Neural cell (in vitro differentiated cells): ENCODE data around the gene TMEM139. TPM values are rescaled to one million over a fixed set of nuclear protein-coding genes. Genes with fewer than 3 reads are reported as not detected.

ENCODE experiments used
- H2AFZ ChIP-seq: fragments of 200-600, 300-800 bp; sonication (generic), shearing (Covaris generic); 2 replicates; pipeline ENCODE4 v1.6.0; 2014; ENCODE audit warnings: low read depth, mild to moderate bottlenecking, antibody characterized with exemption, low read length, moderate library complexity
- H3F3A ChIP-seq: fragments of 200-600 bp; shearing (Covaris generic); 2 replicates; pipeline ENCODE4 v1.6.1; 2016; ENCODE audit warnings: mild to moderate bottlenecking, moderate library complexity, mixed read lengths, antibody characterized with exemption, low read length; ENCODE audit not compliant: insufficient read depth, poor library complexity, severe bottlenecking
- H3K27ac ChIP-seq: fragments of 200-600, 300-800 bp; sonication (generic), shearing (Covaris generic); 2 replicates; pipeline ENCODE4 v1.5.1; 2014; ENCODE audit warnings: mild to moderate bottlenecking, low read length, moderate library complexity
- H3K27me3 ChIP-seq: fragments of 300-800, 200-600 bp; sonication (generic), shearing (Covaris generic); 2 replicates; pipeline ENCODE4 v1.6.0; 2014; ENCODE audit warnings: mild to moderate bottlenecking, low read depth, low read length, moderate library complexity; ENCODE audit not compliant: insufficient read depth
- H3K36me3 ChIP-seq: fragments of 300-800, 200-600 bp; sonication (generic), shearing (Covaris generic); 2 replicates; pipeline ENCODE4 v1.5.1; 2014; ENCODE audit warnings: mild to moderate bottlenecking, antibody characterized with exemption, low read length, moderate library complexity; ENCODE audit not compliant: insufficient read depth
- H3K4me2 ChIP-seq: fragments of 300-800, 200-600 bp; sonication (generic), shearing (Covaris generic); 2 replicates; pipeline ENCODE4 v1.6.0; 2014; ENCODE audit warnings: mild to moderate bottlenecking, low read length
- H3K4me3 ChIP-seq: fragments of 300-800, 200-600 bp; sonication (generic), shearing (Covaris generic); 2 replicates; pipeline ENCODE4 v1.5.1; 2014; ENCODE audit warnings: mild to moderate bottlenecking, low read length, moderate library complexity
- H3K79me2 ChIP-seq: fragments of 200-600 bp; shearing (Covaris generic); replicated peaks from 2 replicates; pipeline ENCODE4 v1.6.0; 2014; ENCODE audit warnings: mild to moderate bottlenecking, low read length, moderate library complexity; ENCODE audit not compliant: insufficient read depth
- H3K9ac ChIP-seq: fragments of 300-800, 200-600 bp; sonication (generic), shearing (Covaris generic); 2 replicates; pipeline ENCODE4 v1.6.1; 2016; ENCODE audit warnings: mild to moderate bottlenecking, low read length, mixed read lengths
- H3K9me2 ChIP-seq: fragments of 200-600 bp; shearing (Covaris generic); 2 replicates; pipeline ENCODE4 v1.6.1; 2016; ENCODE audit warnings: mild to moderate bottlenecking, low read length, mixed read lengths; ENCODE audit not compliant: insufficient read depth
- H3K9me3 ChIP-seq: fragments of 200-600, 300-800 bp; sonication (generic), shearing (Covaris generic); 2 replicates; pipeline ENCODE4 v1.6.1; 2016; ENCODE audit warnings: mild to moderate bottlenecking, mixed run types, low read length, moderate library complexity, mixed read lengths
- H4K20me1 ChIP-seq: fragments of 200-600 bp; shearing (Covaris generic); 2 replicates; pipeline ENCODE4 v1.6.1; 2016; ENCODE audit warnings: mild to moderate bottlenecking, mixed run types; ENCODE audit not compliant: insufficient read depth
- CTCF ChIP-seq: fragments of 450-650 bp; IDR thresholded peaks from 2 replicates; pipeline ENCODE4 v1.5.1; 2014; ENCODE audit warnings: antibody characterized with exemption, mild to moderate bottlenecking, moderate library complexity; ENCODE audit not compliant: poor library complexity, severe bottlenecking
- EP300 ChIP-seq: fragments of 450-650 bp; conservative IDR thresholded peaks from 2 replicates; pipeline ENCODE4 v1.6.1; 2014; ENCODE audit warnings: antibody characterized with exemption, mild to moderate bottlenecking, moderate library complexity; ENCODE audit not compliant: poor library complexity, severe bottlenecking
- EZH2 ChIP-seq: fragments of 200-600, 300-800 bp; shearing (Covaris generic), sonication (generic); IDR thresholded peaks from 2 replicates; pipeline ENCODE4 v1.6.1; 2014; ENCODE audit warnings: antibody characterized with exemption, low read length, borderline replicate concordance, mild to moderate bottlenecking; ENCODE audit not compliant: insufficient read depth, poor library complexity, severe bottlenecking
- MXI1 ChIP-seq: fragments of 450-650 bp; conservative IDR thresholded peaks from 2 replicates; pipeline ENCODE4 v1.6.1; 2014; ENCODE audit warnings: antibody characterized with exemption, mild to moderate bottlenecking; ENCODE audit not compliant: poor library complexity, severe bottlenecking
- POLR2AphosphoS5 ChIP-seq: IDR thresholded peaks from 2 replicates; pipeline ENCODE4 v1.6.1; 2012
- RAD21 ChIP-seq: fragments of 450-650 bp; conservative IDR thresholded peaks from 2 replicates; pipeline ENCODE4 v1.6.1; 2014; ENCODE audit warnings: antibody characterized with exemption, mild to moderate bottlenecking, moderate library complexity
- REST ChIP-seq: IDR thresholded peaks from 2 replicates; pipeline ENCODE4 v1.6.1; 2012; ENCODE audit warnings: borderline replicate concordance
- SMC3 ChIP-seq: fragments of 450-650 bp; conservative IDR thresholded peaks from 2 replicates; pipeline ENCODE4 v1.6.1; 2014; ENCODE audit warnings: antibody characterized with exemption, mild to moderate bottlenecking, moderate library complexity; ENCODE audit not compliant: poor library complexity
- TAF1 ChIP-seq: IDR thresholded peaks from 2 replicates; pipeline ENCODE4 v1.6.1; 2012; ENCODE audit warnings: low read depth
- polyA plus RNA-seq: library from polyadenylated mRNA; depleted of rRNA; stranded (reverse); fragments of >200 nt; gene quantifications from 2 replicates; pipeline ENCODE4 v1.2.3, GENCODE V29; 2014

TMEM139 gene
- polyA plus RNA-seq, 1 donor from 2014 or later = not detected

- TF ChIP-seq TAF1 = no peak
- TF ChIP-seq SMC3 = no peak
- Histone ChIP-seq H3K9me3 (no peaks in the 10 kb centered on the region), H3K9me2 (no peaks in the 10 kb centered on the region), H4K20me1 (no peaks in the 10 kb centered on the region), H2AFZ (no peak overlapping the region), H3K4me2 (no peak overlapping the region), H3K9ac (no peak overlapping the region), H3K79me2 (no peaks in the 10 kb centered on the region), H3K27ac (no peak overlapping the region), H3K36me3 (no peaks in the 10 kb centered on the region), H3K4me3 (no peak overlapping the region), H3K27me3 (no peaks in the 10 kb centered on the region), H3F3A (no peaks in the 10 kb centered on the region)
Measured at GRCh38 chr7:143255564-143255963, 29.2 kb upstream of the TMEM139 start.

GRCh38 chr7:143256325-143256724 is 28.4 kb upstream of the TMEM139 start:
- Histone ChIP-seq H3K27ac (no peak overlapping the region), H4K20me1 (no peaks in the 10 kb centered on the region), H3K79me2 (no peaks in the 10 kb centered on the region), H3K9ac (no peak overlapping the region), H3K4me2 (no peak overlapping the region), H2AFZ (no peak overlapping the region), H3F3A (no peaks in the 10 kb centered on the region), H3K9me2 (no peaks in the 10 kb centered on the region), H3K36me3 (no peaks in the 10 kb centered on the region), H3K27me3 (no peaks in the 10 kb centered on the region), H3K4me3 (no peak overlapping the region), H3K9me3 (no peaks in the 10 kb centered on the region)
- TF ChIP-seq POLR2AphosphoS5 (no peak), REST (no peak), MXI1 (no peak), CTCF (no peak), SMC3 (no peak), TAF1 (no peak), EZH2 (no peak), EP300 (no peak), RAD21 (no peak)

- no peaks in the 10 kb centered on the region for H3F3A ChIP-seq
- no peaks in the 10 kb centered on the region for H3K9me3 ChIP-seq
- H3K9ac ChIP-seq = no peak overlapping the region
- no peak overlapping the region for H2AFZ ChIP-seq
- H3K79me2 ChIP-seq = no peaks in the 10 kb centered on the region
- TF ChIP-seq RAD21 (no peak), MXI1 (no peak)
- no peak overlapping the region for H3K27ac ChIP-seq
- H3K27me3 ChIP-seq = no peaks in the 10 kb centered on the region
- H3K4me2 ChIP-seq = no peak overlapping the region
- H4K20me1 ChIP-seq = no peaks in the 10 kb centered on the region
- no peaks in the 10 kb centered on the region for H3K36me3 ChIP-seq
- no peaks in the 10 kb centered on the region for H3K9me2 ChIP-seq
- no peak overlapping the region for H3K4me3 ChIP-seq
Measured at GRCh38 chr7:143256932-143257331, 27.8 kb upstream of the TMEM139 start.
